Muscle of arm (tissue), 14 donors: Measurements from ENCODE around the gene KMT2D. TPM values are rescaled to one million over a fixed set of nuclear protein-coding genes. Genes with fewer than 3 reads are reported as not detected.

Source experiments
- DNase-seq: peaks from one replicate; pipeline ENCODE4 v3.0.0-alpha.2; 2013
- long read RNA-seq, 11 donors: transcript quantifications; one replicate each; lab custom pipeline, GENCODE V29; 2026
- polyA plus RNA-seq, 12 donors: library from polyadenylated mRNA; unstranded; fragments of 120-200 nt; gene quantifications; one replicate each; pipeline ENCODE4 v1.2.1, GENCODE V29; 2013; ENCODE audit not compliant: insufficient read length in 12 of 12

Gene KMT2D
- 10 to 100 TPM; 29.4 to 59.8 (median 38.2) TPM for polyA plus RNA-seq
- long read RNA-seq, donor 1, partial matches to known transcripts: 13 of 14 reads
- long read RNA-seq, donor 1, other reads (novel, unspliced or antisense): 0 of 14 reads
- long read RNA-seq, donor 2, partial matches to known transcripts: 14 of 16 reads
- long read RNA-seq, donor 2, other reads (novel, unspliced or antisense): 0 of 16 reads
- long read RNA-seq, donor 3: 0 reads
- long read RNA-seq, donor 4, partial matches to known transcripts: 0 of 1 reads
- long read RNA-seq, donor 4, other reads (novel, unspliced or antisense): 0 of 1 reads
- long read RNA-seq, donor 5: 0 reads
- long read RNA-seq, donor 6, partial matches to known transcripts: 5 of 6 reads
- long read RNA-seq, donor 6, other reads (novel, unspliced or antisense): 0 of 6 reads
- long read RNA-seq, donor 7, partial matches to known transcripts: 0 of 1 reads
- long read RNA-seq, donor 7, other reads (novel, unspliced or antisense): 0 of 1 reads
- long read RNA-seq, donor 8, partial matches to known transcripts: 12 of 13 reads
- long read RNA-seq, donor 8, other reads (novel, unspliced or antisense): 0 of 13 reads
- long read RNA-seq, donor 9, partial matches to known transcripts: 0 of 1 reads
- long read RNA-seq, donor 9, other reads (novel, unspliced or antisense): 0 of 1 reads
- long read RNA-seq, donor 10, partial matches to known transcripts: 0 of 2 reads
- long read RNA-seq, donor 10, other reads (novel, unspliced or antisense): 0 of 2 reads
- long read RNA-seq, donor 11, partial matches to known transcripts: 0 of 1 reads
- long read RNA-seq, donor 11, other reads (novel, unspliced or antisense): 0 of 1 reads

DNA sequence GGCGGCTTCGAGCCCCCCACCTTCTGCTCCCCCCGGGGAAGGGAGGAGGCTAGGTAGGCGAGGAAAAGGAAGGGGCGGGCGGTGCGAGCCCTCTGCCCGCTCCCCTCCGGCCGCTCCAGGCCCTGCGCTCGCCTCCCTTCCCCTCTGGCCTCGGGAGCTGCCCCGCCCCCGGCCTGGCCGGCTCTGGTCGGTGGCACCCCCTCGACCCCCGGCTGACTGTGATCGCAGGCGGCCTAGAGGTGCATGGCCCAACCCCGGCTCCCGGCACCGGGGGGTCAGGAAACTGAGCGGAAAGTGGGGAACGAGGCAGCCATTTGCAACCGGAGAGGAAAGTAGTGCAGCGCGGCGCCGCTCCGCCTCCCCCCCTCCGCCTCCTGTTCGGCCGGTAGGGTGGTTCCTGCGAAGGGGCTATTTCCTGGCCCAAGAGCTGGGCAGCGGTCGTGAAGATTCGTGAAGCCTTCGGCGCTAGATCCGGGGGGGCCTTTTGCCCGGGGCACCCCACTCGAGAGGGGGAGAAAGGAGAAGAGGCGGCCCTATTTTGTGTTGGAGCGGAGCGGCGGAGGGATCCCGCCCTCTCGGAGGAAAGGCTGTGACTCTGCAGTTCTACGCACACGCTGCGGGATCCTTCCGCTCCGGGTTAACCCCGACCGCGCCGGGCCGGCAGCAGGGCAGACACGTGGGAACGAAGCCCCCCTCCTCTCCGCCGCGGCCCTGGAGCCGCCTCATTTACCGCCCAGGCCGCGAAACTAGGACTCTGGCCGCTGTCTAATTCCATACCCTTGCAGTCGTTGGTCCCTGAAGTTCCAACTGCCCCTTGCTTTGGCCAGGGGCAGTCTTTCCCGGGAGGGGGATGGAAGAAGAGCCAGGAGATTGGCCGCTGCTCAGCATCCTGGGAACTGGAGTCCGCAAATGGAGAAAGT lies at the start of gene KMT2D:
TSS of gene KMT2D (minus strand) at position 558 of the 920 bp plus-strand sequence. CDS start 5,470 bp downstream, outside the sequence.
- DNase-seq: peak; percentile 96

DNA sequence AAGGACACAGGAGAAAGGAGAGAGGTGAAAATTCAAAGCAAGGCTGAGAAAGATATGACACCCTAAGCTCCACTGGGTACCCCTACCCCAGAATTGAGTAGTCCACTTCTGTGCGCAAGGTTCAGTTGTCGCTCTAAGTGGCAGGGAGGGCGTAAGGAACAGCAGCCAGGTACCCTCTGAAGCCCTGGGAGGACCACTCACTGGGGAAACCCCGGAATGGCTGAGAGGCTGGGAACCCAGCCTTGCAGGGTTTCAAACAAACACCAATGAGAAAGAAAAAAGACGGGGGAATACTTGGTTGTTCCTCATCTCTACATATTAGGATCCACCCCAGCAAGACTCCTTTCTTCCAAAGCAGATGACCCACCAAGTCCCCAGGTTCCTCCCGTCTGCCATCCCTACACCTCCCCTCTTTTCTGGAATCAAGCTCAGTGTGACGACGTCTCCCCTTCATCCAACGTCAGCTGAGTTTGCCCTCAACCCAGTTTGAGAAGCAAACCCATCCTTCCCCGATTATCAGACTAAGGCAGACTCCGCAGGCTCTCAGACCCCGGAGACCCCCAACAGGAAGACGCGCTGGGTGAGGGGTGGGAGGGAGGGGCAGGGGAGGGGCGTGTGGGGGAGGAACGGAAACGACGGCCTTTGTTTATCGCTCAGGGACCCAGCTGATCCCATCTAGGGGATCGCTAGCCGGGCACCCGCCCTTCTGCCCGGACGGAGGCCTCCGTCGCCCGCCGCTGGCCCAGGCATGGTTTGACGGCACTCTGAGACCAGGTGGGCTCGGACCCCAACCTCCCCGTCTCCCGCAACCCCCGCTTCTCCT lies 49.3 kb upstream of the KMT2D start:
- no peak for DNase-seq

- no peak for DNase-seq
Observed at GRCh38 chr12:49108958-49109404, 48.4 kb upstream of the KMT2D start.

DNA sequence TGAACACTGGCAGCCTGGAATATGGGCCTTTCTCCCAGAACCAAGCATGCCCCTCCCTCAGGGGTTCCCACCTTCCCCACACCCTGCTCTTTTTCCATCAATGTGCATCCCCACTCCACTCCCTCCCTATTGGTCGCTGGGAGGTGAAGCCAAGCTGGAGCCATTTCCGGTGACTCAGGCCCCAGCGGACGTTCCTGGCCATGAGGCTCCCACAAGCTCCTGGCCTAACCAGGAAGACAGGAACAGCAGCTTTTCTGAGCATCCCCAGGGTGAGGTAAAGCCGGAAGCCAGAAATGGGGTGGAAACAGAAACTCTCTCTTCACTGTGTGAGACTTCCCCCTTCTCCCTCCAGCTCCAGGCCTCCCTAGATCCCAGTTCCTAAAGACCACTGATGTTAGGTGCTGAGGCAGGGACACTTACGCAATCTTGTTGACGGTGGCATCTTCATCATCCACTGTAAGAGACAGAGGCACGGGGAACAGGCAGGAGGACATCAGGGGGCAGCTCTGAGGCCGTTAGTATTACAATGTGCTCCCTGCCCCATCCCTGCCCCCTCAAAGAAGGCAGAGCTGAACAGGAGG lies 45.0 kb upstream of the KMT2D start:
- DNase-seq: no peak

DNA sequence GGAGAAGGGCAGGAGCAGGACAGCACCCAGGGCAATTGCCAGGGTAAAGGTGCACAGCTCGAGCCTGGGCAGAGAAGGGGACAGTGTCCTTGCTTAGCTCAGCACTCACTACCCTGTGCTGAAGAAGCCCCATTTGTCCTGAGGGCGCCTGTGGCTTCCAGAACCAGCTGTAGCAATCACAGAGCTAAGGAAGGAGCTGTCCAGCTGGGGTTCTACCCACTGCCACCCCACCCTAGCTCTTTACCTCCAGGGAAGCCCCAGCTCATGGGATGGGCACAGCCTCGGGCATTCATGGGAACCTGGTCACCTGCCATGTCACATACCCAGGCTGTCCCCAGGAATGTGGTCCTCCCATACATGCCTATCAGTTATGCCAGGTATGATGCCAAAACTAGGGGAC lies 44.2 kb upstream of the KMT2D start:
- no peak for DNase-seq

- no peak for DNase-seq
Observed at GRCh38 chr12:49100380-49100779, 39.8 kb upstream of the KMT2D start.

DNA sequence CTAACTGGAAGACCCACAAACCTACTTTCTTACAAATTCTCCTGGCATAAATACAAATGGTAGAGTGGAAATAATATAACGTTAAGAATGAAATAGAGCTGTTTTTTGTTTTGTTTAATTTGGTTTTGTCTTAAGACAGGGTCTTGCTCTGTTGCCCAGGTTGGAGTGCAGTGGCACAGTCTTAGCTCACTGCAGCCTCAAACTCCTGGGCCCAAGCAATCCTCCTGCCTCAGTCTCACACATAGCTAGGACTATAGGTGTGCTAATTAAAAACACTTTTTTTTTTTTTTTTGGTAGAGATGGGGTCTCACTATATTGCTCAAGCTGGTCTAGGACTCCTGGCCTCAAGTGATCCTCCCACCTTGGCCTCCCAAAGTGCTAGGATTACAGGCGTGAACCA lies 38.1 kb upstream of the KMT2D start:
- no peak for DNase-seq

- DNase-seq: no peak
Observed at GRCh38 chr12:49098035-49098451, 37.4 kb upstream of the KMT2D start.

DNA sequence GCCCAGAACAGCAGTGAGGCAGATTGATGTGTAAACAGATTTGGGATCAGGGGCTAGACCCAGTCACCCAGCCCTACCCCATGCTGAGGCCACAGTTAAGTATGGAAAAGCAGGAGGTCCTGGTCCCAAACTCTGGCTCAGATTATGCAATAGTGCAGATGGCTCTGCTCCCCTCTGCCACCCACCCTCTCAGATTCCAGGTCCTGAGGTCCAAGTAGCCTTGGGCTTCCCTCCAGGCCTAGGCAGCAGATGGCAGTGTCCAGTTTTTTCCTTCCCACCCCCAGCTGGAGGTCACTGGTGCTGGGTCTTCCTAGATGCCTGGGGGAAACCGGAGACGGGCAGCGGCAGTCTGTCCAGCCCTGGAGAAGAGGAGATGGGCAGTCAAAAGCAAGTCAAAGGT lies 36.8 kb upstream of the KMT2D start:
- no peak for DNase-seq

DNA sequence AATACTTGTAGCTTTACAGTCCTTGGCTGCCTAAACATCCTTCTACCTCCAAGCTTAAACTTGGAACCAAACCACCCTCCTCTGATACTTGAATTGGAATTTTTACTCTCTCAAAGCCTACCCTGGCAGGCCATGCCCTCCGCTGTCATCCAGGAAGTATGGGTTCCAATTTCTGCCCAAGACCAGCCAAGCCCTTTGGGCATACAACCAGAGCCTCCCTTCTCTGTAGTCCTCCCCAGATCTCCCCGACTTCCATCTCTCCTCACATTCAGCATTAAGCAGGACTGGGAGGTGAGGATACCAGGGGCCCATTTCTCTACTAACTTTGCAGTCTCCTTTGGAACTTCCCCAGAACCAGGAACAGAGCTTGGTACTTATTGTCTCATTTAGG lies 34.4 kb upstream of the KMT2D start:
- no peak for DNase-seq

DNA sequence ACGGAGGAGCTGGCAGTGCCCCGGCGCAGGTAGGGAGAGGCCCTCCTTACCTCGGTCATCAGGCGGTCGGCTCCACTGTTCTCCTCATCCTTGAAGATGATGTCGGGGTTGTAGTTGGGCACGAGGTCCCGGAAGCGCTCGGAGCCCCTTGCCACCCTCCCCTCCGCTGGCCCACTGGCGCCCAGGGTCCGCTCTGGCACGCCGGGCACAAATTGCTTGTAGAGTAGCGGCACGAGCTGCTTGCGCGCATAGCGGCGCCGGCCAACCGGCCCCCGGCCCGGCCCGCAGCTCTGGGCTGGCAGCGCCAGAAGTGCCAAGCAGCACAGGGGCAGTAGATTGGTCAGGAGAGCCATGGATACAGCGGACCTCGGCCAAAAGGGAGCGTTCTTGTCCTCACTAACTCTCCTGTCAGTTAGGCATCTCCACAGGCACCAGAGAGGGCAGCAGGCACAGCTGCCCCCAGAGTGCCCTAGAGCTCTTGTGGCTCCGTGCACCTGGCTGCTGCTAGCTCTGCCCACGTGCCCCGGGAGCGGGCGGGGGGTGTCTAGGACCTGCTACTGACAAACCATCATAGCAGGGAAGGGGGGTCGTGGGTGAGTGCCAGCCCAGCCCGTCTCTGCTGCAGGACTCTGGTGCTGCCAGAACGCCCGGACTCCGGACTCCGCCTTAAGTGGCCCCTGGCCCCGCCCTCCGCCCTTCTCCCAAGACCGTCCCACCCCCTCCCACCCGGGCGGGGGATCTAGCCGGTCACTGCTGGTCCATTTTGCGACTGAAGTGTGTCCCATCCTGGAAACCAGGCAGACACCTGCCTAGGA lies 33.8 kb upstream of the KMT2D start, which contains the start of gene DHH:
TSS of gene DHH (minus strand) at position 642 of the 815 bp plus-strand sequence. CDS start at position 353, 289 bp downstream.
- DNase-seq: no peak

- no peak for DNase-seq
Observed at GRCh38 chr12:49093792-49094159, 33.2 kb upstream of the KMT2D start.

- DNase-seq: no peak
Observed at GRCh38 chr12:49092816-49093406, 32.3 kb upstream of the KMT2D start.

- DNase-seq: no peak
Observed at GRCh38 chr12:49092086-49092815, 31.7 kb upstream of the KMT2D start.

DNA sequence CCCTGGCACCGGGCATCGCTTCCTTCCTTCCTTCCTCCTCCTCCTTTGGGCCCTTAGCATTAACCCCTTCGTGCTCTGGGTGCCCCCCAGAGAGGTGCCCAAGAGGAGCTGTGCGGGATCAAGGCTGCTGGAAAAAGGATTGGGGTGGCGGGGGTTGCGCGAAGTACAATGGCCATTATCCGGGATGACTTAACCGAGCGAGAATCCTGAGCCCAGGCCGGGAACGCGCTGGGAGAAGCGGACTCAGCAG lies 31.2 kb upstream of the KMT2D start:
- no peak for DNase-seq

GRCh38 chr12:49091056-49091835 lies 30.7 kb upstream of the KMT2D start:
- DNase-seq: no peak
